T-helper 1 cell (primary cell): ENCODE measurements around the gene STRIT1.

Experiments used
- DNase-seq, 5 donors: peaks; one replicate each; pipeline ENCODE4 v3.0.0-alpha.2; 2012 to 2020
- total RNA-seq, 4 donors: gene quantifications; one replicate each; lab custom pipeline; 2026; lab: John Stamatoyannopoulos, UW

STRIT1 gene
- 0 reads per million in 4 donors for total RNA-seq

DNA sequence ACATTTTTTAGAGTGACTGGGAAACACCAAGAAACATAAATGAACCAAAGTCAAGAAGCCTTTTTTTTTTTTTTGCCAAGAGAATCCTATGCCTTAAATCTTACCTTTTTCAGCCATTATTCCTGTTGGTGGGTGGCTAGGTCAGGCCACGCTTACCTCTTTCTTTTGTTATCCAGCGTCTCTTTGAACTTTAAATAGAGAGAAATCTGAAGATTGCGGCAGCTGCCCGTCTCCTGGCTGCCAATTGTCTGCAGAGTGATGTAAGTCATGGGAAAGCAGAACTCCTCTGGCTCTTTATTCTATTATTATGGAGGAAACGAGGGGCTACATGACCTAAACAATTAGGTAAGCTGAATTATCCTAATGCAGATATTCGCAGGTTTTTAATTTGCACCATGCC, at the start of gene STRIT1:
TSS of gene STRIT1 (minus strand) at position 168 of the 400 bp plus-strand sequence.
- DNase-seq: no peak

DNA sequence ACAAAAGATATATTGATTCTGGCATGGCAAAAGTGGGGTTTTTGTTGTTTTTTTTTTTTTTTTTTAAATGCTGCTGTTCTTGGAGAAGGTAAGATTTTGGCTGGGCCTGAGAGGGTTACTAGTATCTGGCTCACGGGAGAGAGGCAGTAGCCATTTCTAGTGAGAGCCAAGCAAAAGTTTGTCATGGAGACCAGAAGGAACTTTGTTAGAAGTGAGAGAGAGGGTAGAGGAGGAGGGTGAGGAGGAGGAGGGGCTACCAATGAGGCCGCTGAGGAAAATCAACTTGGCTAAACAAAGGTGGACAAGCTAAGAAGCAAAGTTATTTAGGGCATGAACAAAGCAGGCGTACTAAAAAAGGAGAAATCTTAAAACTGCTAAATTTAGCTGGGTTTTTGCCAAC, 48.9 kb upstream of the STRIT1 start:
- DNase-seq: no peak

GRCh38 chr3:155339052-155339451, 45.6 kb upstream of the STRIT1 start:
- DNase-seq: no peak

DNA sequence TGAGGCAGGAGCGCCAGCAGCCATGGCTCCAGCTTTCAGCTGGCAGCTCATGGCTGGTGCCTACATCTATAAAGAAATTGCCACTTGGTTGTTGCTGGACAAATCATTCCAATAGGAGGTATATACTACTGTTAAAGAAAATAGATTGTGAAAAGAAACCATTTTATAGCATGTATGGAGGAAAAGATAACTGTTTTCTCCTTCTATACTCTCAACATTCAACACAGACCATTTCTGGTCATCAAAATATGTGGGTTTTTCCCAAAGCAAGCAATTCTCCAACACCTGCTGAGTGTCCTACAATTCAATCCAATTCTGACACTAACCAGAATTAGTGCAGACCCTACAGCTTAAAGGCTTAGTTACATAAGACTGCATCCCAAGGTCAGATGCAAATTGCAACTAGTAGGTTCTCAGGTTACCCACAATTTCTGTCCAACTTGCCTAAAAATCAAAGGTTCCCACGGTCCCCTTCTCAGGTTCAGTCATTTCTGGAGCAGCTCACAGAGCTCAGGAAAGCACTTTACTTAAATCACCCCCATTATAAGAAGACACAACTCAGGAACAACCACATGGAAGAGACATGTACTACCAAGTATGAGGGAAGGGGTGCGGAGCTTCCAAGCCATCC, 42.4 kb upstream of the STRIT1 start:
- no peak for DNase-seq

GRCh38 chr3:155334914-155335723, 41.6 kb upstream of the STRIT1 start:
- peak in 1 of 5 donors; percentile 23 for DNase-seq

DNA sequence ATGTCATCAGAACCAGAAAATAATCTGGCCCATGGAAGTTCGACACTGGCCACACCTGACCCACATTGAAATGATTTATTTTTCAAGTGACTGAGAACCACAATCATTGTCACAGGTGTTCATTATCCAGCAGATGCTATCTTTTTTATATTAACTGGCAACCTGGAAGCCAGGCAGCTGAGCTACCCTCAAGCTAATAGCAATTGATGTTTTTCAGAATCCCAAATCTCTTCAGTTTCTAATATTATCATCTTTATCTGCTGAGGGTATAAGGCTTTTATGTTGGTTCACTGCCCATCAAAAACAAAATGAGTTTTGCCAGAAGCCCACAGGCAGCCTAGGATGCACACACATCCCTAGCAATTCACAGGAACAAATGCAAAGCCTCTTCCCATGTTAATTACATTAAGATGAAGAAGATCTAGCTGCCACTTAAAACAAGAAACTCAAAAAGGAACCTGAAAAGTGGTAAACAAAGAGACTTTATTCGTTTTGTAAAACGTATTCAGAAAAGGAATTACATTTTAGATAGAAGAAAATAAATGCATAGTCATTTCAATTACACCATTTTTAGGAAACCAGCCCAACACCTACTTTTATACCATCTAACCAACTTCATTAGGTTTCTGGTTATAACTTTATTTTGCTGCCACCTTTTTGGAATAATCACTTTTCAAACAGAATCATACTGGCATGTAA, 40.9 kb upstream of the STRIT1 start:
- no peak for DNase-seq

- no peak for DNase-seq
Measured at GRCh38 chr3:155332716-155333115, 39.2 kb upstream of the STRIT1 start.

- DNase-seq: no peak
Measured at GRCh38 chr3:155331078-155331477, 37.6 kb upstream of the STRIT1 start.

GRCh38 chr3:155330370-155330769, 36.9 kb upstream of the STRIT1 start:
- no peak for DNase-seq

DNA sequence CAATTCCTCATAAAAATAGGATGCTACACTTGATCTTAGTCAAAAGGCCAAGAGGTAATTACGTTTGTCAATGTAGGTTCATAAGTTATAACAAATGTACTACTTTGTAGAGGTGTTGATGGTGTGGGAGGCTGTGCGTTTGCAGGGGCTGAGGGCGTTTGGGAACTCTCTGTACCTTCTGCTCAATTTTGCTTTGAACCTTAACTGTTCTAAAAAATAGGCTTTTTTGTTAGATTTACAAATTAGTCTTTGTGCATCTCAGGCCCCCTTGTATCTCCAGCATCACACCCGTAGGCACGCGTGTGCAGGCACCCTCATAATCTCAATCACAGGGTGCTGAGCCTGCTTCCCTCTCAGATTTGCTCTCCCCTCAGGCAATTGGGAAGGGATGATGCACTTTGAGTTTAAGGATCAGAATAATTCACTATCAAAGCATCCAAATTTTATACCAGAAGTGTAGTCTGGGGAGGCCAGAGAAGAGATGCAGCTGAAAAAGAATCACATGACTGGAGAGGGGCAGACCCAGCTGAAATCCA, 36.1 kb upstream of the STRIT1 start:
- no peak for DNase-seq

GRCh38 chr3:155327871-155328270, 34.4 kb upstream of the STRIT1 start:
- no peak for DNase-seq

GRCh38 chr3:155327430-155327829, 33.9 kb upstream of the STRIT1 start:
- DNase-seq: no peak

GRCh38 chr3:155326901-155327300, 33.4 kb upstream of the STRIT1 start:
- DNase-seq: no peak

GRCh38 chr3:155326244-155326643, 32.8 kb upstream of the STRIT1 start:
- DNase-seq: no peak

DNA sequence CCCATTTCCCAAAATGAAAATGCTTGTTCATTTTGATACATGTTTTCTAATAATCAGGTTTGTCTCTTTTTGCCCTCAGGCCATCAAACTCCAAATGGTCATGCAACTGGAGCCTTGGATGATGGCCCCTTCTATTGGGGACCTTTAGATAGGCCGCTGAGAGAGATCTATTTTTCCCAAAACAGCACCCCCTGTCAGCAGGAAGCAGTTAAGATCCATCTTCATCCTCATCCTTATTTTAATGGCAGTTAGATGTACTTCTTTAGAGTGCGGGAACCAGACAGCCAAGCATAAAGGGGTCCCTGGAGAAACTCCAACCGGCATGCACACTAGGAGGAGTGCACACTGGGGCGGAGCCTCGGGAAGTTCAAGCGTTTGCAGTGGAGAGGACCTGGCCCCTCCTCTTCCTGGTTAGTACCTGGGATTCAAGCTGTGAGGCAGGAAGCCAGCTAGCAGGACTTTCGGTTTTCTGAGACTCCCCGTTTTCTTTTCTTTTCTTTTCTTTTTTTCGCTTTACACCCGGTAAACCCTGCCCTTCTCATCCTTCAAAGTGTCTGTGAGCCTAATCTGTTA, 31.9 kb upstream of the STRIT1 start:
- DNase-seq: no peak

DNA sequence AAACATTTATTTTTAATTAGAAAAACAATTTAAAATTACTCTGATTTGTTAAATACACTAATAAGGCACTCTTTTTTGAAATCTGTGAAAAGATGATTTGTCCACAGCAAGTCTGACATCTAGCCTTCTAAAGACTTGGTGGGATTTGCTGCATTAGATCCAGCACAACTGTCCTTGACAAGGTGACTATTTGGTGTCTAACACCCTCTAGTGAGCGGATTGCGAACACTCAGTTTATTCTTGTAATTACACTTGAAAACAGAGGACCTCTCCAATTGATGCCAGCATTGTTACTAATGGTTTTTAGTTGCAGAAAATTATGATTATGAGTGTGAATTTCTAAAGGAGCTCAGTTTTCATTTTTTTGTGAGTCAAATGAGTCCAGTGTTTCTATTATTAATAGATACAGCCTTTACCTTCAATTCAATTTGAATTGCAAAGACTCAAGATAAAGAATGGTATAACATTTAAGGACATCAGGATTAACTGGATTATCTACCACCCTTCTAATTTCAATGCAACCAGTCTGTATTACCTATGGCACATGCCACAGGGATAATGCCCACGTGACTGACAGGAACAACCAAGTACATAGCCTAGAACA, 29.7 kb upstream of the STRIT1 start:
- peak in 1 of 5 donors; percentile 8 for DNase-seq

GRCh38 chr3:155321418-155321817, 27.9 kb upstream of the STRIT1 start:
- DNase-seq: no peak

- DNase-seq: no peak
Measured at GRCh38 chr3:155320934-155321333, 27.5 kb upstream of the STRIT1 start.

DNA sequence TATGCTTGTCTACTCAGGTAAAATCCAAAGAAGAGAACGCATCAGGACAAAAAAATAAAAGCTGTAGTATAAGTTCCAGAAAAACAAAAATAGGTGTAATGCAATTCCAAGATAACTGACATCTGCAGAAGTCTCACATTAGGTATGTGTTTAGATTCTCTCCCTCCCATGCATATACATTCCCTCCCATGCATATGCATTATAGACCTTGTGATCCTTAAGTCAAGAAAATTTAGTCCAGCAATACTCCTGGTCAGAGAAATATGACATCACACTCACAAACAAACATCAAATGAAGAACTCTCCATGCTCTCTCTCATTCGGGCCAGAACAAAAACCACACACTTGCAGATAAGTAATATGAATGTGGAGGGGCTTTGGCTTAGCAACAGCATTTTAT, 25.3 kb upstream of the STRIT1 start:
- DNase-seq: no peak

GRCh38 chr3:155317211-155317610, 23.7 kb upstream of the STRIT1 start:
- DNase-seq: no peak

DNA sequence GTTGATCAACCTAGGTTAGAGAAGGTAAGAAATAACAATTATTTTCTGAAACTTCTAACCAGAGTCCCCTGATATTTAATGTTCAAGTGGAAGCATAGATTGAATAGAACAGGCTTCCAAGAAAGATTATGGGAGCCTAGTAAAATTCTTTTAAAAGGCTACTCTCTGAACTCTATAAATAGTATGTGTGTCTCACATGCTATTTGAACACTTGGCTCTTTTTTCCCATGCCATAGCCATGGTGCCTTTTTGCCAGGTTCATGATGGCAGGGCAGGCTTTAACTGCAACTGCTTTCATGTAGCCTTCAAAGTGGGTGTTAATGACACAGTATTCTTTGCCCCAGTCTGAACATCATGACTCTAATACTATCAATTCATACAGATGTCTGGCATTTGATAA, 22.9 kb upstream of the STRIT1 start:
- DNase-seq: no peak

DNA sequence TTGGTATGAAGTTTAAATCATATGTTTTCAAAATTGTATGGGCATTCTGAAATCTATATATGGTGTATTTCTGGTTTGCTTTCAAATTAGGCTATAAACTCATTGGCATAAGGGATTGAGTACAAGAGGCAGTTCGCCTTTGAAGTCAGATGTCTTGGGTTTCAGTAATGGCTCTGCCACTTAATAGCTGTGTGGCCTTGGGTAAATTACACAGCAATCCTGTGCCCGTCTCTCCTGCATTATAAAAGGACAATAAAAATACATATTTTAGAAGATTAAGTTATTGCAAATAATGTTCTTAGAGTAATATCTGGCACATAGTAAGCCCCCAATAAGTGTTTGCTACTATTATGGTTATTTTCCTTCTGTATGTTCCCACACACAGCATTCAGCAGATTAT, 20.4 kb upstream of the STRIT1 start:
- no peak for DNase-seq

DNA sequence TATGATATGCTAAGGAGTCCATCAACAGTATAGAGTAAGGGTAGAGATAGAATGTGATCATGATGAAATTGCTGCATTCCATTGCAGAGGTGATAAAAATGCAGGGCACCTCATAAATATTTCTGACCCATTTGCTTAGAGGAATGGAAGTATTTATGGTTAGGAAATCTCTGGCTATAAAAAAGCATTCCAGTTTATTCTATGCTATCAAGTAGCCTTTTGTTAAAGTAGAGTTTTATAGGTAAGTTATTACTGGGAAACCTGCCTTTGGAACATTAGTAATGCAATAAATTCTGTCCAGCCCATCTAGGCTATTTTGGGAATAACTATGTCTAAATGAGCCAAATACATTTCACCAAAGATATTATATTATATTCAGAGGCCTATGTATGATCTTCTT, 19.8 kb upstream of the STRIT1 start:
- DNase-seq: no peak
